Cerebellar nuclear complex (tissue), 1 donor: ENCODE results near the gene LYRM2.

Experiments used
- DNase-seq, 2 experiments: peaks; one replicate each; lab custom pipeline; 2025; lab: John Stamatoyannopoulos, UW

LYRM2 gene

DNA sequence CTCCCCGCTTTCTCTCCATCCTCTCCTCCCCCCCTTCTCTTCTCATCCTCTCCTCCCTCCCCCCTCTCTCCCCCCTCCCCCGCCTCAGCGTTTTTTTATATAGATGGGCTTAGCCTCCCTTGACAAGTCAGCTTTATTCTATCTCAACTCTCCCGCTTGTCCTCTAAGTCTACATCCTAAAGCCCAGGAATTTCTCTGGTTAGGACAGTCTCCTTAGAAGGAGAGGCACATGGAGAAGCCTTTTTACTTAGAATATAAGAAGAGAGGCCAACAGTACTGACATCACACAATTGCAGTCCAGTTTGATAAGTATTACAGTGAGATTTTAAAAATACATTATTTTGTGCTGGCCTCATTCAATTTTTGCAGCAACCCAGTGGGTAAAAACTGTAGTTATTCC, 83.5 kb downstream of the LYRM2 start:
- DNase-seq = no peak

DNA sequence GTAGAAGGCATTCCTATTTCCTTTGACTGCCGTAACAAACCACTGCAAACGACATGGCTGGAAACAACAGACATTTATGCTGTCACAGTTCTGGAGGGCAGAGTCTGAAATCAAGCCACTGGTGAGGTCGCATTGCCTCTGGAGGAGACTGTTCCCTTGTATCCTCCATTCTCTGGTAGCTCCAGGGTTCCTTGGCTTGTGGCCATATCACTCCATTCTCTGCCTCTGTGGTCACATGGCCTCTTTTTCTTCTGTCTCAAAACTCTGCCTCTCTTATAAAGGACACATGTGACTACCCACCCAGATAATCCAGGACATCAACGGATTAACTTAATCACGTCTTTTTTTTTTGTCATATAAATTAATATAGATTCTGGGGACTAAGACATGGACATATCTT, 84.4 kb downstream of the LYRM2 start:
- DNase-seq = no peak

DNA sequence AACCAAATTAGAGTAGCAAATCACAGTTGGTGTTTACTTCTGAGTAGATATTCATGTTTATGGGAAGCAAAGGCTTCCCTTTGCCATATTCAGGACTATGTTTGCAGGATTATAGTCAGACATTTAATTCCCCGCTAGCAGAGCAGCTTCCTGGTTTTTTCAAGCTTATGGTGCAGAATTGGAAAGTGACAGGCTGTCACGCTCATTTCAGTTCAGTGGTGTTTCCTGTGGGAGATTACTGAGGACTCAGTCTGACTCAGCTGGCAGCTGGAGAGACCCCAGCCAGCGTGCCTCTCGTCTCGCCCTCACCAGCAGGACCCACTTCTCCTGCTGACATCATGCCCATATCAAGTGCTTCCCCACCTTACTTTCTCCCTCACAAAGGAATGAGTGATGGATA, 85.1 kb downstream of the LYRM2 start:
- no peak for DNase-seq

DNA sequence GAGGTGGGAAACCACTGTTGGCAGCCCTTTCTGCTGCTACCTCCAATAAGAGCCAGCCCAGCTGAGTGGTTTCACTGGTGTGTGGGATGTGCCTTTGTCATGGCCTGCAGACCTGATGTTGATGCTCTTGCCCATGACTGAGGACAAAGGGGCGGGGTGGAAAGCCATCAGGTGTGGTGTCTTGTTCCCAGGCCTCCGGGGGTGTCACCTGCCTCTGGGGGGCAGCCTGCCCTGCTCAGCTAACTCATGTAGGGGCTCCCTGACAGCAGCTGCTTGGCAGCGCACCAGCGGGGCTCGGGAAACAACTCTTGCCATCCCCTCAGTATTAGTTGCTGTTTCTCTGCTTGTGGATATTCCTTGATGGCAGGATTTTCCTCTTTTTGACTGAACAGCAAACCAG, 91.3 kb downstream of the LYRM2 start:
- DNase-seq = no peak

DNA sequence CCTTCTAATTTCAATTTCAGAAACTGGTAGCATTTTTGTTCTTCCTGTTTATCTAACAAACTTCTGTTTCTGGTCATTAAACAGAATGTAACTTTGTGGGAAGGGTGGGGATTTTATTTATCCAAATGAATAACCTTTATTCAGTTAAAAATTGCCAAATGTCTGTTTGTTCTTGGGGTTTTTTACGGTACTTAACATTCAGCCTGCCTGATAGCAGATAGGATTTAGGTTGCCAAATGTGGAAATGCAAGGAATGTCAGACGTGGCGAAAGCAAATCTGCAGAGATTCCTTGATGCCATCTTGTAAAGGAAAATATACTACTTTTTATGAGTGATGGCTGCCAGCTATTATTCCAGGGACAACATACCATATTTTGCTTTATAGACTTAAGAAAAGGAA, 95.7 kb downstream of the LYRM2 start:
- DNase-seq = no peak

DNA sequence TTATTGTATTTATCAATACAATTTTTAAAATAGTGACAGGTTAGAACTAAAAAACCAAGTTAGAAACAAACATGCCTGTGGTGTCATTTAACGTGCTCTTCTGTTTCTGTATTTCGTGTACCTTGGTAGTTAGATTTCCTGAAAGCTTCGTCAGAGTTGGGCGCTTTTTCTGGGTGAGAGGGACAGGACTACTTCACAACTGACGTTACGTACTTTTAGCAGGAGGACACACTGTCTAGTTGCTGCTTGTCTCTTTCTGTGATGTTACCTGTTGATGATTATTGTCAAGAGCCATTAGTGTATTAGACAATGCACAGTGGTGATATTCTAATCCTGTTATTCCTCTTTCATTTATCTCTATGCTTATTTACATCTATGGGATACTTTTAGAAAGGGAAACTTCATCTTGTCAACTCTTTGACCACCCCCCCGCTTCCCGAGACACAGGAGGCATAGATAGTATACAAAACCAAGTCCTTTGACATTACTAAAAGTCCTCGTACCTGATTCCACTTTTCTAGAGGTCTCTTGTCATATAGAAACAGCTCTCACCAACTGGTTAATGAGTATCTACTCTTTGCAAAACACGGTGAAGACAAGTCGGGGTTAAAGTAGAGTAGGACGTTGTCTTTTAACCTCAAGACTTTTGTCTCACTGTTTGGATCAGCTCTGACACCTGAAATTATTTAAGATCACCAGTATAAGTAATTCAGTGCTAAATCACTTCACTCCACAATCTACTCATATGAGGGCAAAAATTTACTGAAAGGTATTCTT, 96.3 kb downstream of the LYRM2 start:
- DNase-seq = no peak

DNA sequence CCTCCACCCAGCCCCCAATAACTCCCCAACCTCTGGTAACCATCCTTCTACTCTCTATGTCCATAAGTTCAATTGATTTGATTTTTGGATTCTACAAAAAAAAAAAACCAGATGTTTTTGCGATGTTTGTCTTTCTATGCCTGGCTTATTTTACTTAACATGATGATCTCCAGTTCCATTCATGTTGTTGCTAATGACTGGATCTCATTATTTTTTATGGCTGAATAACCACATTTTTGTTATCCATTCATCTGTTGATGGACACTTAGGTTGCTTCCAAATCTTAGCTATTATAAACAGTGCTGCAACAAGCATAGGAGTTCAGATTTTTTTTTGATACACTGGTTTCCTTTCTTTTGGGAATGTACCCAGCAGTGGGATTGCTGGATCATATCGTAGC, 98.8 kb downstream of the LYRM2 start:
- no peak for DNase-seq

DNA sequence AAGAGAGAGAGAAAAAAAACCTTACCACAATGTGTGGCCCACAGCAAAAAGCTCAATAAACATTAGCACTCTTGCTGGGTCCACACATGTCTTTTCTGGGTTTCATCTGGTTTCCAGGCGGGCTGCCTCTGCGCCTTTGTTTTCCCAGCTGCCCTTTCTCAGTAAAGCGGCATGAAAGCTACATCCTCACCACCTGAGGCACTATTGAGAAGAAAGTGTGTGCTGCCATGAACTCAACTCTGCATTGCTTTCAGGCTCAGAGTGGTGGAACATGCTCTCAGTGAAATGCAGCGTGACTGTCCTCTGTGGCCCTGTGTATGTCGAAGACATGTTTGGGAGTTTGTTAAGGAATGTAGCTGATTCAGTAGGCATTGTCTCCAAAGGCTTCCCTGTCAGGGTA, 102.3 kb downstream of the LYRM2 start:
- no peak for DNase-seq

DNA sequence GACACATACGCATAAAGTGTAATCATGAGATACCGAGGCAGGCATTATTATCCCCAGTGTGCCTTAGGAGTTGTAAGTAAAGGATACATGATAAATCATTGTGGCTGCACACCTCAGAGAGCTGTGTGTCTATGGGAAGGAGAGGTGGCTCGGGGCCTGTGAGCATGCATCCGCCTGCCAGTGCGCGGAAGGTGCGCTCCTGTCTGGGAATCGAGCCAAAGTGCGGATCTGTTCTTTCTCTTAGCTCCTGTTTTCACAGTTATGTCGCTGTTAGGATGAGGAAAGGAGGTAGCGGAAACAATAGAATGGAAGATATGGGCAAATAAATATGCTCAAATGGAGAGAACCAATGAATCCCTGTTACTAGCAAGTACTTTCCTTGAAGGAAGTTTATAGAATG, 107.6 kb downstream of the LYRM2 start:
- no peak for DNase-seq

DNA sequence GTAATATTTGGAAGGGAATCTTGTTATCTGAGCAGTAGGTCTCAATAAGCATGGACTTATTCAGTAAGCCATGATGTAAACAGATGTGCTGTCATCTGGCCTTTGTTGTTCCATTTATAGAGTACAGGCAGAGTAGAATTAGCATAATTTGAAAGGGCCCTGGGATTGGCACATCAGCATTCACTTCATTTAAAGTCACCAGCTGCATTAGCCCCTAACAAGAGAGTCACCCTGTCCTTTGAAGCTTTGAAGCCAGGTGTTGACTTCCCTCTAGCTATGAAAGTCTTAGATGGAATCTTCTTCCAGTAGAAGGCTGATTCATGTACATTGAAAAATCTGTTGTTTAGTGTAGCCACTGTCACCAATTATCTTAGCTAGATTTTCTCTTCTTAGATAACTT, 109.7 kb downstream of the LYRM2 start:
- DNase-seq = no peak

DNA sequence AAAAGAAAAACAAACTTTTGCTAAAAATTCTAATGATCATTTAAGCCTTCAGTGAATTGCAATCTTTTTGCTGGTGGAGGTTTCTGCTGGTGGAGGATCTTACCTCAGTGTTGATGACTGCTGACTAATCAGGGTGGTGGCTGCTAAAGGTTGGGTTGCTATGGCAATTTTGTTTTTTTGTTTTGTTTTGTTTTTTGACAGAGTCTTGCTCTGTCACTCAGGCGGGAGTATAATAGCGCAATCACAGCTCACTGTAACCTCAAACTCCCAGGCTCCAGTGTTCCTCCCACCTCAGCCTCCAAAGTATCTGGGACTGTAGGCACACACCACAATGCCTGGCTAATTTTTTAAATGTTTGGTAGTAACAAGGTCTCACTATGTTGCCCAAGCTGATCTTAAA, 110.9 kb downstream of the LYRM2 start:
- no peak for DNase-seq

DNA sequence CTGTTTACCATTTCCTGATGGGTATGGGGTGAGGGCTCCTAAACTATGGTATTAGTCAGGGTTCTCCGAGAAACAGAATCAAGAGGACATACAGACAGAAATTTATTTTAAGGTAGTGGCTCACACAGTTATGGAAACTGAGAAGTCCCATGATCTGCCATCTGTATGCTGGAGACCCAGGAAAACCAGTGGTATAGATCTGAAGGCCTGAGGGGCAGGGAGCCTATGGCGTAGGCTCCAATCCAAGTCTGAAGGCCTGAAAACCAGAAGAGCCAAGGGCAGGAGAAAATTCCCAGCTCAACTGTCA, 112.0 kb downstream of the LYRM2 start:
- no peak for DNase-seq

DNA sequence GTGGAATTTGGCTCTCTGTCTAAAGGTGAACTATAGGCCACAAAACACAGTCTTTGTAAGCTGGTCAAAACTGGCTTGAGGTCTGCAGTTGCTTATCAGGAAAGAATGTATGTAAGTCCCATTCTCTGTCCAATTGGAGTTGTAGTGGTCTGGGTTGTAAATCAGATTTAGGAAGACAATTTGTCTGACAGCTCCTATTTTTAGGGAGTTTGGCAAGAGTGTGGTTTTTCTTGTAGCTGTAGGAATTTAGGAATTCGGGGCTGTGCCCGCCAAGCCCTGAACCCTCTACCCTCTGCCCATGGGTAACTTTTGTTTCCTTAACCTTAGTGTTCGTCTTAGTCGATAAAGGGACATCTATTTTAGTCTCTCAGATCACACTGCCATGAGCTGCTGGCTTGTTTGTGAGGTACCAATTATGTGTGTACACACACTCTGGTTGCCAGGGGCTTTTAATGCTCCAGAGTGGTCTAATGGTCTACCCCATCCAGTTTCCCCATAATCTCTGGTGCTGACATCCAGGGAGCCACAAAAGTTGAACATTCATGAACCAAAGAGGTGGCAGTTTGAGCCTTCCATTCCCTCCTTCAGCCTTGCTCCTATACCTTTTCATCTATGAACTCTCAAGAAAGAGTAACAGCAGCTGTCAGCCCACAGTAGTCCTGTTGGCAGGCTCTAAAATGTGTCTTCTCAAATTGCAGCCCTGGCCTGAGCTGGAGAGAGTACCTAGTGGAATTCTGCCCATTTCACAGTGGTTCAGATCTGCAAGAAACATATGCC, 112.6 kb downstream of the LYRM2 start:
- no peak for DNase-seq

DNA sequence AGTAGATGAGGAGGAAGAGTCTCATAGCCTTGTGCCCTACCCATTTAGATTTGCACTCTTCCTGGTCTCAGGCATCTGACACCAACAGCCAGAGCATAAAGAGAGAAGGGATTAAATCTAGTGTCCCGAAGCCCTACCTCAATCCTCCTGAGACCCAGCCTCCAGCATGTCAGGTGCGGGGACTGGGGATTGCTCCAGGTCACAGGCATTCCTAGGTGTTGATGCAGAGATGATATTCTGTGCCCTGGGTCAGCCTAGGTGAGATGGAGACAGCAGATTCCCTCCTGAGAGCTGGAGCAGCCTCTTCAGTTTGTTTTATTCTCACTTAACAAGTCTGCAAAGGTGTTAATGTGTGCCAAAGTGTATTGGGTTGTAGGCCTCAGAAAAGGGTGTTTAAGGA, 115.8 kb downstream of the LYRM2 start:
- no peak for DNase-seq

DNA sequence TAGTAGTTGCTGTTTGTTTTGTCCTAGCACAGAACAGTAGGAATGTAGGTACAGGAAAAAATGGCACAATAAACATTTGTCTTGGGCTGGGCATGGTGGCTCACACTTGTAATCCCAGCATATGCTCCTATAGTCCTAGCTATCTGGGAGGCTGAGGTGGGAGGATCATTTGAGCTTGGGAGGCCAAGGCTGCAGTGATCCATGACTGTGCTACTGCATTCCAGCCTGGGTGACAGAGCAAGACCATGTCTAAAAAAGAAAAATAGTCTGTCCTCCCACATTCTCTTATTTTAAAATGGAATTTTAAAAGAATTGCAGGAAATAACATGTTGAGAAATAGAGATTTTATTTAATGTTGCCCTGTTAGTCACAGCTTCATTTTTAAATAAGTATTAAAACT, 117.8 kb downstream of the LYRM2 start:
- DNase-seq = no peak

DNA sequence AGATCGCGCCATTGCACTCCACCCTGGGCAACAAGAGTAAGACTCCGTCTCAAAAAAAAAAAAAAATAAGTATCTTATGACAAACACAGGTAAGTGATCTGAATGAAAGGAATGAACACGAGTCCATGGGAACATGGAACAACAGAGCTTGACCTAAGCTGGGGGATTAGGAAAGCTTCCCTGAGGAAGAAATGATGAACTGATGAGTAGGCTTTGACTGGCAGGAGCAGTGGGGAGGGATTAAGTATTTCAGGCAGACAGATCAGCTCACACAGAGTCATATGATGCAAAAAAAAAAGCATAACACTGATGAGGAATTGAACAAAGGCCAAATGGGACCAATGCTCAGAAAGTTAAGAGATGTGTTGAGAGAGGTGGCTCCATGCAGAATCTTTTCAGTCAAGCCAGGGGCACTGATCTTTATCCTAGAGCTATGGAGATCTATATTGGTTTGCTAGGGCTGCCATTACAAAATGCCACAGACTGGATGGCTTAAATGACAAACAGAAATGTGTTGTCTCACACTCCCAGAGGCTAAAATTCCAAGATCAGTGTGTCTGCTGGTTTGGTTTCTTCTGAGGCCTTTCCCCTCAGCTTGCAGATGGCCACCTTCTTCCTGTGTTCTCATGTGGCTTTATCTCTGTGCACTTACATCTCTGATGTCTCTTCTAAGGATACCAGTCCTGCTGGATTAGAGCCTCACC, 120.0 kb downstream of the LYRM2 start:
- DNase-seq = no peak
